Type B pancreatic cell (in vitro differentiated cells): ENCODE data around the gene DPP10. TPM values are rescaled to one million over a fixed set of nuclear protein-coding genes. Genes with fewer than 3 reads are reported as not detected.
"Not testable (repeated sequence)": the region's sequence is repeated elsewhere in the genome, so short reads cannot be mapped to it uniquely, and the experiment has no call there.

Source experiments
- DNase-seq: peaks from one replicate; pipeline ENCODE4 v3.0.0; 2021; ENCODE audit warnings: mixed read lengths; ENCODE audit not compliant: unreplicated experiment; ENCODE audit errors: extremely low spot score
- H3K27ac Mint-ChIP-seq: 2 replicates; pipeline ENCODE4 v1.8.0; 2021; ENCODE audit warnings: mild to moderate bottlenecking, mixed read lengths
- H3K27me3 Mint-ChIP-seq: 2 replicates; pipeline ENCODE4 v1.8.0; 2021; ENCODE audit warnings: mixed read lengths
- H3K36me3 Mint-ChIP-seq: 2 replicates; pipeline ENCODE4 v1.8.0; 2021; ENCODE audit warnings: mixed read lengths
- H3K4me1 Mint-ChIP-seq: one replicate; pipeline ENCODE4 v1.8.0; 2021; ENCODE audit warnings: mixed read lengths; ENCODE audit not compliant: unreplicated experiment
- H3K4me3 Mint-ChIP-seq: 2 replicates; pipeline ENCODE4 v1.8.0; 2021; ENCODE audit warnings: mild to moderate bottlenecking, mixed read lengths
- H3K9me3 Mint-ChIP-seq: 2 replicates; pipeline ENCODE4 v1.8.0; 2021; ENCODE audit warnings: mixed read lengths
- total RNA-seq: library from RNA; stranded (reverse); gene quantifications from 2 replicates; pipeline ENCODE4 v1.2.1, GENCODE V29; 2021; ENCODE audit warnings: low replicate concordance
- TF ChIP-seq, protein P1 (sequence below): fragments of 200-600 bp; sonication (generic); conservative IDR thresholded peaks from 2 replicates; pipeline ENCODE4 v1.5.0; 2021; ENCODE audit warnings: antibody characterized with exemption, mild to moderate bottlenecking

The DPP10 gene
- total RNA-seq, 1 donor from 2014 or later: 8.8 TPM

DNA sequence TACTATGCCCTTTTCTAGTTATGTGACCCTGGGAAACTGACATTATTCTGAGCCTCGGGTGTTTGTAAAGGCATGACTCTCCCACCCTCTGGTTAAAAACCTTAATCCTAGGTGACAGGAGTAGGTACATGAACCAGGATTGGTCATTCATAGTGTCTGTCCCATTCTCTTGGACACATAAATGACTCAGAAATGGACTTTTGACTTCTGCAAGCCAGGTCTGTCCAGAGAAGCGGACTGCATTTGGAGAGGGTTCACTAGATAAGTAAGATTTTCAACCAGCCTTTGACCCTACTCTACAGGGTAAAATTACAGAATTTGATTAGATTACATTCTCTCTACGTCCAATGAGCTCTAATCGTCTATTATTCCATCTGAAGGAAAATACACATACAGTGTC is 285.9 kb downstream of the DPP10 start:
- H3K27ac Mint-ChIP-seq: no peak overlapping the region
- TF ChIP-seq, protein P1, sequence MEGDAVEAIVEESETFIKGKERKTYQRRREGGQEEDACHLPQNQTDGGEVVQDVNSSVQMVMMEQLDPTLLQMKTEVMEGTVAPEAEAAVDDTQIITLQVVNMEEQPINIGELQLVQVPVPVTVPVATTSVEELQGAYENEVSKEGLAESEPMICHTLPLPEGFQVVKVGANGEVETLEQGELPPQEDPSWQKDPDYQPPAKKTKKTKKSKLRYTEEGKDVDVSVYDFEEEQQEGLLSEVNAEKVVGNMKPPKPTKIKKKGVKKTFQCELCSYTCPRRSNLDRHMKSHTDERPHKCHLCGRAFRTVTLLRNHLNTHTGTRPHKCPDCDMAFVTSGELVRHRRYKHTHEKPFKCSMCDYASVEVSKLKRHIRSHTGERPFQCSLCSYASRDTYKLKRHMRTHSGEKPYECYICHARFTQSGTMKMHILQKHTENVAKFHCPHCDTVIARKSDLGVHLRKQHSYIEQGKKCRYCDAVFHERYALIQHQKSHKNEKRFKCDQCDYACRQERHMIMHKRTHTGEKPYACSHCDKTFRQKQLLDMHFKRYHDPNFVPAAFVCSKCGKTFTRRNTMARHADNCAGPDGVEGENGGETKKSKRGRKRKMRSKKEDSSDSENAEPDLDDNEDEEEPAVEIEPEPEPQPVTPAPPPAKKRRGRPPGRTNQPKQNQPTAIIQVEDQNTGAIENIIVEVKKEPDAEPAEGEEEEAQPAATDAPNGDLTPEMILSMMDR: no peak
- DNase-seq: no peak
- no peaks in the 10 kb centered on the region for H3K36me3 Mint-ChIP-seq
- no peak overlapping the region for H3K4me3 Mint-ChIP-seq
- H3K4me1 Mint-ChIP-seq: no peaks in the 10 kb centered on the region
- H3K27me3 Mint-ChIP-seq: no peaks in the 10 kb centered on the region
- H3K9me3 Mint-ChIP-seq: no peaks in the 10 kb centered on the region

DNA sequence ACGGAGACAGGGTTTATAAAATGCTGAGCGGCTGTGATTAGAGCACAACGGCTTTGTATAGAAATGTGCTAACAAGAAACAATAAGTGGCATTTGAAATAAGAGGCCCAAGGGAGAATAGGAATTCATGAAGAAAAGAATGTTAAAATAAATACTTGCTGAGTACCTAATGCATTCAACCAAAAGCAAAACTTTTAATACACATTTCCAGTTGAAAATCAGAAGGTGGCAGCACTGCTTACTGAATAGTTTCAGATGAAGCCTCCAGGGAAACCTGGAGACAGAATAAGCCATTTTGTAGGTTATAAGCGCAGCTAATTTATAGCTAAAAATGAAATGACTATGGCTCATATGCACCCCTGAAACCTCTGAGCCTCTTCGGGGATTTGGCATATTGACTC is 286.6 kb downstream of the DPP10 start:
- Mint-ChIP-seq H3K27ac (no peak overlapping the region), H3K27me3 (no peaks in the 10 kb centered on the region), H3K4me1 (no peaks in the 10 kb centered on the region), H3K4me3 (no peak overlapping the region), H3K9me3 (no peaks in the 10 kb centered on the region), H3K36me3 (no peaks in the 10 kb centered on the region)
- TF ChIP-seq, protein P1: peak; percentile 58
- DNase-seq: no peak

DNA sequence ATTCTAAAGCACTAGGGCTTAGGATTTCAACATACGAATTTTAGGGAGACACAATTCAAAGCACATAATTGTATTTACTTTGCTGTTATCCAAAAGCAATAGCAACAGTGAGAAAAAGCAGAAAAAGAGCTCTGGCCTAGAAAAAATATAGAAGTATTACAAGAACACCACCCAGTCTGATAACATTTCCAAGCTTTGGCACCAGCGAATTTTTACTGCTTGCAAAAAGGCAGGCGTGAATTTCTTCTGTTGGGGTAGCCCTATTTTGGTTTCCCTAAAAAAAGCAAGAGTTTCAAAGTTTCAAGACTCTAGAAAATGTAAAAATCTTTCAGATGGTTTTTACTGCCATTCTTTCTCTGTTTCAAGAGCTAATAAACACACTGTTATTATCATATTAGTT is 292.7 kb downstream of the DPP10 start:
- H3K36me3 Mint-ChIP-seq: no peaks in the 10 kb centered on the region
- no peaks in the 10 kb centered on the region for H3K4me1 Mint-ChIP-seq
- TF ChIP-seq, protein P1: no peak
- no peak for DNase-seq
- H3K9me3 Mint-ChIP-seq: no peaks in the 10 kb centered on the region
- H3K4me3 Mint-ChIP-seq: no peak overlapping the region
- H3K27me3 Mint-ChIP-seq: peaks cover 3% of the 10 kb centered on the region
- no peak overlapping the region for H3K27ac Mint-ChIP-seq

DNA sequence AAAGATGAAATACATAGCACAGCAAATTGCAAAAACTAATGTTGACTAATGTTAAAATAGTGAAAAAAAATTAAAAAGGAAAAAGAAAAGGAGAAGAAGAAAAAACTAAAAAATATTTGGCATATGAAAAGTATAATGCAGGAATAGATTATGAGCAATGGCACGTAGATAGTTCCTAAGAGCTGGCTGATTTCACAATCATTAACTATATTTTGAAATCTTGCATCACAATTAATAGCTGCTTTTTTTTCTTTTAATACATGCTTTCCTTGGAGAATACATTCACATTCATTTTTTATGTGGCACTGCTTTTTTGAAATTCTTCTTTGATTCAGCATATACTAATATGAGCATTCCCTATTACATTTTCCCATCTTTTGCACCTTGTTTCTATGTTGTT is 299.8 kb downstream of the DPP10 start:
- Mint-ChIP-seq H3K9me3 (no peaks in the 10 kb centered on the region), H3K36me3 (no peaks in the 10 kb centered on the region), H3K27me3 (no peaks in the 10 kb centered on the region), H3K27ac (no peak overlapping the region), H3K4me3 (no peak overlapping the region), H3K4me1 (no peaks in the 10 kb centered on the region)
- DNase-seq: no peak
- TF ChIP-seq, protein P1: no peak

DNA sequence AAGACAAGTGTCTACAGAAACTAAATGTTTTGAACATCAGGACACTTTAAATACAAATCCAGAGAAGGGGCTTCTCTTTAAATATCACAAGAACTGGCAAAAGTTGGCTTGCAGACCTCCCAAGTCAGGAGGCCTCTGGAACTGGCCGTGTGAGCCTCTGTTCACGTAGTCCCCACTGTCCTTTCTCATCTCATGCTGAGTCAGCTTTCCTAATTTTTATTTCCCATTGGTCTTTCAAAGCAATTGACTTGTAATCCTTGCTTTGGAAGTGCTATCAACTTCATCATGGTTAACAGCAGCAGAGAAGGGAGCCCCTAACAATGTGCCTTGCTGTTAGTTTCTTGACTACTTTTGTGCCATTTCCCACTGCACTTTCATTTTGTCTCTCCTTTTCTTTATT is 303.3 kb downstream of the DPP10 start:
- no peaks in the 10 kb centered on the region for H3K9me3 Mint-ChIP-seq
- no peak overlapping the region for H3K27ac Mint-ChIP-seq
- no peaks in the 10 kb centered on the region for H3K36me3 Mint-ChIP-seq
- H3K4me3 Mint-ChIP-seq: no peak overlapping the region
- no peaks in the 10 kb centered on the region for H3K4me1 Mint-ChIP-seq
- TF ChIP-seq, protein P1: no peak
- DNase-seq: no peak
- H3K27me3 Mint-ChIP-seq: no peaks in the 10 kb centered on the region

DNA sequence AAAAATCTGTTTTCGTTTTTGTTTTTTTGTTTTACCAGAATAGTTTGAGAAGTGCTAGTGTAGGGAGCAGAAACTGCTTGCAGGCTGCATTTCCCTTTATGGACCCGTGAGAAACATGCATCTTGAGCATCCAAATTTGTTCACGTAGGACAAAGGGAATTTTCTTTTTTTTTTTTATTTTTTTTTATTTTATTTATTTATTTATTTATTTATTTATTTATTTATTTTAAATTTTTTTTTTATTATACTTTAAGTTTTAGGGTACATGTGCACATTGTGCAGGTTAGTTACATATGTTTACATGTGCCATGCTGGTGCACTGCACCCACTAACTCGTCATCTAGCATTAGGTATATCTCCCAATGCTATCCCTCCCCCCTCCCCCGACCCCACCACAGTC is 305.7 kb downstream of the DPP10 start:
- H3K36me3 Mint-ChIP-seq, H3K27me3 Mint-ChIP-seq, H3K4me1 Mint-ChIP-seq, H3K4me3 Mint-ChIP-seq, H3K9me3 Mint-ChIP-seq, H3K27ac Mint-ChIP-seq, DNase-seq: not testable (repeated sequence)
